HG03064 (cell line): ENCODE data around the gene SH3RF3.

Experiments
- ATAC-seq: cut with Tn5 transposase; IDR thresholded peaks from one replicate; pipeline ENCODE4 v1.9.1; 2021; ENCODE audit warnings: low read depth; ENCODE audit not compliant: unreplicated experiment

Gene SH3RF3

DNA sequence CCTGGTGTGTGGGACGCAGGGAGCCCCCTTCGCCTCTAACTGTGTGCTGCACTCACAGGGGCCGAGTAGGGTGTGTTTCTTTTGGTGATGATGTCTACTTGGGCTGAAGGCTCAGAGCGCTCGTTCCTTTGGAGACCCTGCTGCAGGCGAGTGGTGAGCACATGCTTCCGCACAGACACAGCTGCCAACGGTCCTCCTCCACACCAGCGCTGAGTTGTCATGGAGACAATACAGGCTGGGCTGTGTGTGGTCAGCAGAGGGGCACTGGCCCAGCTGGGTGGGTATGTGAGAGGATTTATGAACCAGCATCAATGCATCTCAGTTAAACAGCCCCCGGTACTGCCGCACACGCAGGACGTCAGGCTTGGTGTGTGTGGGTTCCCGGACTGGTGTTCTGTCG is 143.5 kb downstream of the SH3RF3 start:
- ATAC-seq, result no peak

DNA sequence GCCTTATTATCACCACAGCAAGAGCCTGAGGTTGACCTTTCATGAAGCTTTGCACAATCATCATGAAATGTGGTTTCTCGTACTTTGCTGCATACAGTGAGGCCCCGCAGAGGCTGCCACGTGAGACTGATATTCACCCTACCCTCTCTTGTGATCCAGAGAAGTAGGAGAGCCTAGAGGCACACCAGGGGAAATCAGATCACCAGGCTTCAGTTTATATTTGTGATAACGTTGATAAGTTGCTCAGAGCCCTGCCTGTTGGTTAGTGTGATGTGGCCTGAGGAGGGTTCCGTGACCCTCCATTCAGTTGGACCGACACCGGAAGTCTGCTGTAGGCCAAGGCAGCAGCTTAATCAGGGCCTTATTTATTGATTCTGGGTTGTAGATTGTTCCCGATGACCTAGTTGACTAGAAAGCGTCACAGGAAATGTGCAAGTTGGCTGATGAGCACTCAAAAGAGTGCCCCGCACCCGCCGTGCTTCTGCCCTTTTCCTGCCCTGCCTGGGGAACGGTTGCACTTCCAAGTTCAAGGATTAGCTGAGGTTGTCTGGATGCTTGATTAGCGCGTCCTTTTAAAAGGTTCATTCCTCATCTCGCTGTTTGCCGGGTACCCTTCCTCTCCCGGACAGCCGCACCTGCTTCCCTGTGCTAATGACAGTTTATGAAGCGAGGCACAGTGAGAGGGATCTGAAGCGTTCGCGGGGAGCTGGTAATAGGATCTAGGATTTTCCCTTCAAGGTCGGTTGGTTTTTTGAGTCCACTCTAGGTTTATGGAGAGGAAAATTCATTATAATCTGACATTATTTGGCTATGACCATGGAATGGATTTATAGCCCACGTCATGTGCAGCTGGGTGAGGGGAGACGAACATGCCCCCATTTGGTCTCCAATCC is 146.4 kb downstream of the SH3RF3 start:
- no peak for ATAC-seq

DNA sequence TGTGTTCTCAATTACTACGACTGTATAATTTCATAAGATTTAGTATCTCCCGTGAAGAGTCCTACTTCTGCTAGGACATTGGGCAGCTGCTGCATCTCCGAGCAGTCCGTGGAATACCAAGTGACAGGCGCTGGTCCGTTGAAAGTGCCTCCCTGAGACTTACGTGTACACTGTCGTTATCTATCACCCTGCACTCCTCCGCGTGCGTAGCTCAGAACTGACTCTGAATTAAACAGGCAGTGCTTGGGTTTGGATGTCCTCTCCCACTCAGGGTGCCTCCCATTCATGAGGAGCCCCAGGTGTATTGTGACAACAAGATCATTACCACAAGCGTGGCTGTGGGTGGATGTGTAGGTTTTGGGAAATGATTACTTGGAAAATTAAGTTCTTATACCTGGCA is 148.4 kb downstream of the SH3RF3 start:
- ATAC-seq, result no peak

DNA sequence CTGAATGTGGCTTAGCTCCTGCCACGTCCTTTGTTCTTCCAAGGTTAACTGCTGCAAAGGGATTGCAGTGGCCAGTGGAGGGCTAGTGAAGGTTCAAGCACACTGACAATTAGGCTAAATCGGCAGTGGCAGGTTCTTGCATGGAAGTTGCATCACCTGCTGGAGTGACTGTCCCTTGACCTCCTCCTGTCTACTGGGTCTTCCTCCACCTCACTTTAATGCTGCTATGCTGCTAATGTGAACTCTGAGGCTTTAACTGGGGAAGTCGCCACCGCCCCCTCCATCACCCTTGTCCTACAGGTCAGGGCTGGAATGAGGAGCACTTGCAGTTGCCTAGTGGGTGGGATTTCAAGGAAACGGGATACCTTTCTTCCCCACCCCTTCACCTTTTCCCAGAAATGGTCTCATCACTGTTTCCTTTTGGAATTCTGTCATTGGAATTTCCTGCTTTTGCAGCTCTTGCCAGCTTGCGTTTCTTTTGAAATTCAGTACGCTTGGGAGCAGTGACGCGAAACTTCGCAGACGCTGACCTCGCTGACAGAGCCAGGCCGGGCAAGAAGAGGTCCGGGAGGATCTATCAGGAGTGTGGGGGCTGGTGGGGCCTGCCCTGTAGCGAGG is 150.3 kb downstream of the SH3RF3 start:
- ATAC-seq, result no peak

DNA sequence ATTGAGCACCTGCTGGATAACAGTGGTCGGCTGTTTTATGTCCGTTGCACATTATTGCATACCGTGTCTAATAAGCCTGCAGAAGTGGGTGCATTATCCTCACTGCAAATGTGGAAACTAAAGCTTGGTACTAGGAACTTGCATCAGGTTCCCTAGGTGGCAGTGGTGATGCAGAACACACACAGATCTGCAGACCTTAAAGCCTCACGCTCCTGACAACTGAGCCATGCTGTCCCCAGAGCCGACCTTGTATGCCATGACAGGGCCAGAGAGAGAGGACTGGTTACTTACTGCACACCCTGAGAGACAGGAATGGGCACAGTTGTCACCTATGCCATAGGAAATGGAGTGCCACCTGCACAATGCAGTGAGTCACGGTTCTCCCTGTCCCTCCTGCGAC is 151.8 kb downstream of the SH3RF3 start:
- no peak for ATAC-seq

DNA sequence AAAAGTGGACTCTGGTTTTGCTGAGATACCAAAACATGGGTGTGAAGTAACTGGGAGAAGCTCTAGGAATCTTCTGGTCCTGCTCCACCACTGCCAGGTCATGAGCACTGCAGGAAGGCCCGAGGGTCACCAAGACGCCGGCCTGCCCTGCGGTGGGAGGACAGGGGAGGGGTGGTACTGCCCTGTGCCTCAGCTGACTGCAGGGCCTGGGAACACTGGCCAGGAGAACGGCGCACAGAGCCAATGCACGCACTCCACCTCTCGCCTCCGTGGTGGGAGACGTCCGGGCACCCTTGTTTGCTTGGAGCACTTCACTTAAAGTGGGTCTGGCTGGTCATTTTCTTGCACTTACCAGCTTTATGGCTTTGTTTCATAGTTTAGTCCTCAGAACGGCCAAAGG is 153.4 kb downstream of the SH3RF3 start:
- ATAC-seq, result no peak

DNA sequence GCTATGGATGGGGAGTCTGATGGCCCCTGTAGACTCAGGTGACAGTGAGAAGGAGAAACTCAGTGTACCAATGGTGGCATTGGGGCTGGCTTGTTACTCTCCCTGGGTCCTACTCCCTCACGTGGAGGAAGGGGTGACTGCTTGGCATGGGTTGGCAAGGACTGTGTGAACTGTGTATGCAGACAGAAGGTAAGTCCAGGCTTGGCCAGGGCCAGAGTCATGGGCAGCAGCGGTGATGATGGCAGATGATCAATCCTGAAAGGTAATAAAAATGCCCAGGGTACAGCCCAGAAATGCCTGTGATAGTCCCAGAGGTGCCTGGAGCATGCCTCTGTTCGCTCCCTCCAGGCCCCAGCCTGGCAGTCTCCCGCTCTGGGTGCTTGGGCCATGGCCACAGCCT is 153.9 kb downstream of the SH3RF3 start:
- no peak for ATAC-seq

DNA sequence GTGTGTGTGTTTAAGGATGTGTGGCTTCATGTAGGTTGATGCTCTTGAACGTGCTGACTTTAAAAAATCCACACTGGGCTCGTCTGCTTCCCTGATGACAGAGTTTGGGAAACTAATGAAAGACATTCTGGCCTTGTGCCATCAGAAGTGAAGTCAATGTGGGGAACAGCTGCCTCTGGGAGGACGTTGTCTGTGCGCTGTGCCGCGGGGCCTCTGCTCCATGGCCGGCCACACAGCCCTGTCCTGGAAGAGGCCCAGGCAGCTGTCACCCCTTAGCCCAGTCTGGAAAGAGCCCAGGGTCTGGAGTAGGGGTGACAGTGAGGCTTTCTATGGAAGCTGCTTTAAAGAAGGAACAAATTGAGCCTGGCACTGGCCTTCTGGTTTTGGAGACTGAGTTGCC is 155.8 kb downstream of the SH3RF3 start:
- no peak for ATAC-seq

DNA sequence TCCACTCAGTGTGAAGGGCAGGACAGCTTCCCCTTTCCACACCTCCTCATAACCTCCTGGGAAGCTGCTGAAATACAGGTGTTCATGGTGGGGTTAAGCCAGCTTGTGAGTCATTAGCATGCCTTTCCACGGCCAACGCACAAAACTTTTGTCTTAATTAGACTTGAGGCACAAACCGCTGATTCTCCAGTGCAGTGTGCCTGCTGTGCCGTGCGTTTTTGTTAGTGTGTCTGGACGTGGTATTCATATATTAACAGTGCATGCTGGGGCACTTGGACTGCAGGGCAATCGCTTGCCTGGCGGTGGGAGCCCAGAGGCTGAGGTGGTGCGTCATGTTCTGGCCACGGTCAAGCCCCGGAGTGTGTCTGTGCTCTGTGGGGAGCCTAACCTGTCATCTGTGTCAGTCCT is 156.2 kb downstream of the SH3RF3 start:
- ATAC-seq, result no peak

DNA sequence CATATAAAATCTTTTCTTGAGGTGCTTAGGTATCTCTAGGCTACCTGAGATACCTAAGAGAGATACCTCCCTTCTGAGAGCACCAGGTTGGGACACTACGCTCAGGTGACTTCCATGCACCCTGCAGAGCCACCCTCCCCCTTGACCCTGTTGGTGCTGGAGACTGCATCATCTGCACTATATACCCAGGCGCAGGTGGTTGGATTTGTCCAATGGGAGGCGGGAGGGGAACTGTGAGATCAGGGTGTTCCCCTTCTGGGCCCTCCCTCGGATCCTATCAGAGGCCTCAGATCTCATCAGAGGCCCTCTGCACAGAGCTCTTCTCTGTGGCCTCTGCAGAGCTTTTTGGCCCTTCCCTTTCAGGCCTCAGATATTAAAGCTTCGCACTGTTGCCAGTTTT is 158.4 kb downstream of the SH3RF3 start:
- ATAC-seq, result no peak

DNA sequence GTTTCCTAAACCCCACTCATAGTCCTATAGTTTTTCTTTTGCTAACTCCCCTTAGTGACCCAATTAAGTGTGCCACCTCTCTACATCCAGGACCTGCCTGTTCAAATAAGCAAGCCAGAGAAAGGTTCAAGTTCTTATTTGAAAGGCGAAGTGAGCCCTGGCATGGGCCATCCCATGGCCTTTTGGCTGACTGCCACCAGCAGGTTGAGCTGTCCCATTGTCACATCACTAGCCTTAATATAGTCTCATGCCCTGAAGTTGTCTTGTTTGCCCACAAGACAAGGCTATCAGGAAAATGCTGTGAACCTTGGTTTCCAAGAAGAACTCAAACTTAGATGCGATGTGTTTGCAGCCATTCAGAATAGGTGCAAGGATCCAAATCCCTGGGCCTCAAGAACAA is 158.8 kb downstream of the SH3RF3 start:
- ATAC-seq, result no peak

DNA sequence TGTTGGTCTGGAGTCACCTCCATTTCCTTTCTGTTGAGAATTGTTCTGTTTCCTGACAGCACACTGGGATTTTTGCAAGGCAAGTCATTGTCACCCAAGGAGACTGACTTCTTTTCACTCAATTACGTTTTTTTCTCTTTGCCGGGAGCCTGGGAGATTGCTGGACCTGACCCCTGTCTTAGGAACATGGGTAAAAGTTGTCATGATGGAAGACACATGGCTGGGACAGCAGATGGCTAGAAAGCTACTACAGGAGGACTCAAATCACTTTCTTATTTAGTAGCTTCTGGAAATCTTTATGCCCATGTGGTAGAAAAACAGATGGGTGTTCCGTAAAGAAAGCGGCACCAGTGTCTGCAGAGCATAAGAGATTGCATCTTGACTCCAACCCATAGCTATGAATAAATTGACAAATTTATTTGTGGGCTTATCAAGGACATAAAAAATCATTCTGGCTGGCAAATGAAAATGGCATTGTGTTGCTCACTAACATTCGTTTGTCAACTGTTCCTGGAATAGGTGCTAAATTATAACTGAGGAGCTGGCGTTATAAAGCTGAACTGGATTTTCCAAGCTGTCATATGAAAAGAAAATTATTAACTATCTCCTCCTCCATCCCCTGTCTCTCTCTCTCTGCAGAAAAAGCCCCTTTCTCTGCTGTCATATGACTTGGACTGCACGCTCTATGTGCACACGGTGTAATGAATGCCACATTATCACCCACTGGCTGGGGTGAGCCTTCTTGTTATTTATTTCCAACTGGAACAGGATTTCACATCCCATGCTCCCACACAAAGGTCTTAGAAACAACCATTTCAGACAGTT is 159.8 kb downstream of the SH3RF3 start:
- no peak for ATAC-seq

DNA sequence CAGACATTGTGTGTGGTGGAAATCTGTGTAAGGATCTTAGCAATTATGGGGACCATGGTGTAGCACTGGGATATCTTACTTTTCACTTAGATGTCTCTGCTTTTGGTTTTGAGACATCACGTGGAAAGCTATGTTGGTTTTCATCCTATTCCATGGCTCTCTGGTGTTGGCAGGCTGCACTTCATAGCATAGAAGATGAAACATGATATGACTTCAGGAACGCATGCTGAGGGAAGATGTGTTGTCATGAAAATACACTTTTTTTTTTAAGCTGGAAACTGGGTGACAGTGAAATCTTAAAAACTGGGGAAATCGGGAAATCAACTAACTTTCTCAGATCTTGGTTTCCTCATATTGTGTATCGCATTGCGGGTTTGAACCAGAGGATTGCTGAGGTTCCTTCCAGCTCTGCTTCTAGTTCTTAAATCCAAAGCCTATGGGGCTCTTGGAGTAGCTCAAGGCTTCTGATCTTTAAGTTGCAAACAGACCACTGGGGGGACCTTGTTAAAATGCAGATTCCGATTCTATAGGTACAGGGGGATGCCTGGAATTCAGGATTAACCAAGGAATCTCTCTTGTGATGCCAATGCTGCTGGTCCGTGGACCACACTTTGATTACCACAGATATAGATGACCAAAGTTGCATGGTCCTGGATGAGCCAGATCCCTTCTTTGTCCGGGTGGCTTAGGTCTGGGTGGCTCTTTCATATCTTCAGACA is 160.7 kb downstream of the SH3RF3 start:
- no peak for ATAC-seq

DNA sequence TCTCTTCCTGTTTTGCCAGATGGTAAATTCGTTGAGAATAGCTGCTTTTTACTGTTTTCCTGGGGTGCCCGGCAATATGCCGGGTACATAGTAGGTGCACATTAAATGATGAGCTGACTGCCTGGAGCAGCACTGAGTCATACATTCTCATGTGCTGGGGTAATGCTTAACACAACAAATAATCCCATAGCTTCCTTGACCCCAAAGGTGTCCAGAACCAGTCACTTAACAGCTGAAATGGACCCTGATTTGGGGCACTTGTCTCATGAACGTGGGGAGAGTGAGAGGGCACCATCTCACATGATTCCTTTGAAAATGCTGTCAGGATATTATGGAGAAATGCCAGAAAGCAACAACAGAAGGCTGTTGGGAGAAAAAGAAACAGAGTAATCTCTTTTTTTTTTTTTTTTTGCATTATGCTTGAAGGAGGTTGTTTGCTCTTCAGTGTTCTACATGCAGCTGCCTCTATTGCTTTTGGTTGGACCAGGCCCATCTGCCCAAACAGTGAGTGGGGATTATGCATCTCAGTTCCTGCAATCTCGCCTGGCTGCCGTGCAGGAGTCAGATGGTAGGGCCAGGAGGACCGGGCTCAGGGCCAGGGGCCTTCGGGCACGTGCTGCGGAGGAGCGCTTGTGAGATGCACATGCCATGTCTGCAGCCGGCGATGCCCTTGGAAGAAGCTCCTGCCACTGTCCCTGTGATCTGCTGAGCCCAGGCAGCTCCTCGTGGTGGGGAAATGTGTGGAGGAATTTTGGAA is 162.1 kb downstream of the SH3RF3 start:
- ATAC-seq, result no peak

DNA sequence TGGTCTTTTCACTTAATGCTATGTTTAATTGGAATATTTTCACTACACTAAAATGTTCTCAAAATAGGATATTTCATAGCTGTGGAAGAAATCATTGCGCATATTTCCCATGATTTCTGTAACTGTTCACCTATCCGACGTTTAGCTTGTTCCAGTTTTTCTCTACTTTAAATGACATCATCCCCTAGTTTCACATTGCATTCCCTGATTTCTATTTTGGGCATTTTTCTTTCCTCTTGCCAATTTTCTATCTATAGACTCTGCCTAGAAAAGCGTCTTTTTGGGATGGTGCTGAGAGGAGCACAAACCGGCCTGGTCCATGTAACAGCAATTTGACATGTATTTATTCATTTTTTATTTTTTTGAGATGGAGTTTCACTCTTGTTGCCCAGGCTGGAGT is 163.4 kb downstream of the SH3RF3 start:
- ATAC-seq, result no peak

DNA sequence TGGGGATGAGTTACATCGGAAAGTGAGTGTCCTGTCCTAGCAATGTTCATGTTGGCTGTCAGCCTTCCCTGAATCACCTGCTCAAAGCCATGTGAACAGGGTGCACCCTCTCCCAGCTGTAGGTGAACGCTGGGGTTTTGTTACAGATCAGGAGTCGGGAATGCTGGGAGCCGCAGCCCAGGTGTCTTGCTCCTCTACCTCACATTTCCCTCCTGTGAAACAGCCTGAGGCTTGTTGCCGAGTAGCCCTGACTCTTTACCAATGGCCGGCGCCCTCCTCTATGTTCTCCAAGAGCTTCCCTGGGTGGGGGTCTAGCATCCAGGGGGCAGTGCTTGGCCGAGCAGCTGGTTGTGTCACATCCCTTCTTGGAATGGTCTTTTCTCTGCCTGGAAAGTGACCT is 164.7 kb downstream of the SH3RF3 start:
- ATAC-seq, result no peak

DNA sequence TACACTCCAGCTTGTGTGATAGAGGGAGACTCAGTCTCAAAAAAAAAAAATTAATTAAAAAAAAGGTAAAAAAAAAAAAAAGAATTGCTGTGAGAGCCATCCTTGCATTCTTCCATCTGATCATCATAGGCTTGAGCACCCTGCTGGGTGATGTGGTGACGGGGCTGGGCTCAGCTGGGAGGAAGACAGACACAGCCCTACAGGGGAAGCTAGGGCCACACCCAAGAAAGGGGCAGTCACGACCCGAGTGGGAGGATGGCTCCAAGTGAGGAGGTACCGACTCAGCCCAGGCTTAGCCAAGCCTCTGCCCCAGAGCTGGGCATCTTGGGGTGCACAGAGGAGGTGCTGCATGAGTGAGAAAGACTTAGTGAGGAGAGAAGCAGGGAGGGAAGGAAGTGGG is 165.5 kb downstream of the SH3RF3 start:
- ATAC-seq, result no peak

DNA sequence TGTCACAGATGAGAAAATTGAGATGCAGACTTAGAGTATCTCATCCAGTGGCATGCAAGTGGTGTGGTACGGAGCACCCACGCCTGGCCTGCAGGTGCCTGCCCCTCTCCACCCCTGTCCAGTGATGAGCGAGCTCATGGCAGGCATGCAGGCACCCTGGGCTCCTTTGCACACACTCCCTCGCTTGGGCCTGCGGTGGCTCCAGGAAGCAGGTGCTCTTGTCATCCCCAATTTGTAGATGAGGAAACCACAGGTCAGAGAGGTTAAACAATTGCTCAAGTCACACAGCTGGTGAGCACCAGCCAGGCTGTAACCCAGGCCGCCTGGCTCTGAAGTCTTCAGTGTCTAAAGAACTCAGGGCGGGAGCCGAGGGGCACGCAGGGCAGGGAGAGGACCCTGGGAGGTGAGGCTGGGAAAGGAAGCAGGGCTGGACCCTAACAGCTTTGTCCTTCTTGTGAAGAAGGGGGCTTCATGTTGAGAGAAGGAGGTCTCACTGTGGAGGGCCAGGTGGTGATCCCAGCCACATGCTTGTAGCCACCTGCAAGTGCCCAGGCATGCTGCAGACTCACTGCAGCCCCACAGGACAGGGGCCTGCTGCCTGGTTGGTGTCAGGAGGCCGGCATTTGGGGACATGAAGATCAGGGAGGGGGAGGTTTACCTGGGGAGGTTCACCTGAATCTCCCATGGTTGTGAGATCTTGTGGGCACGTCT is 166.2 kb downstream of the SH3RF3 start:
- ATAC-seq, result no peak

DNA sequence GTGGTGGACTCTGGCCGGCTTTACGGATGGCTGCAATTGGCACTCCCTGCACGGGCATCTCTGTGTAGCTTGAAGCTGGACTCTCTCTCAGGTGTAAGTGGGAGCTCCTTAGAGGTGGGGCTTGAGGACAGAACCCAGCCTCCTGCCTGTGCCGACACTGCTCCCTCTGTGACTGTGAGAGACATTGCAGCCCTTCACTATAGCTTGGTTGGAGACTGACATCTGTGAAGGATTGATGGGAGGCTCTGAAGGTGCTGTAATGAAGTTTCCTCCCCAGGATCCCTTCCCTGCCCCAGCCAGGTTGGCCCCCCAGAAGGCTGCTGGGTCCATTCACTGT is 166.7 kb downstream of the SH3RF3 start:
- ATAC-seq, result no peak
